SK-N-SH (cell line): ENCODE data around the gene KNCN. TPM values are rescaled to one million over a fixed set of nuclear protein-coding genes. Genes with fewer than 3 reads are reported as not detected.

Source experiments
- CTCF ChIA-PET: fragments of 300-600, 350-600 bp; formaldehyde crosslinking; extraction: SDS; loops from one replicate; lab custom pipeline; 2021; lab: Yijun Ruan, JAX
- POLR2A ChIA-PET: fragments of 350-600 bp; sonication (Branson Sonifier 250); formaldehyde crosslinking; extraction: SDS; loops from one replicate; lab custom pipeline; 2020; ENCODE audit warnings: antibody characterized with exemption, inconsistent platforms; lab: Yijun Ruan, JAX
- DNase-seq: peaks from one replicate; pipeline ENCODE4 v3.0.0; 2012
- H2AFZ ChIP-seq: fragments of 200-600 bp; sonication (generic); 2 replicates; pipeline ENCODE4 v1.8.1; 2016; ENCODE audit warnings: antibody characterized with exemption, mild to moderate bottlenecking, low read depth
- H3F3A ChIP-seq: fragments of 200-600 bp; sonication (generic); replicated peaks from 2 replicates; pipeline ENCODE3; 2016; ENCODE audit warnings: antibody characterized with exemption, mild to moderate bottlenecking; ENCODE audit not compliant: insufficient read depth
- H3K27ac ChIP-seq, 2 experiments: fragments of 200-500 bp in 1 of 2; fragments of 200-600 bp in 1 of 2; sonication (Bioruptor generic) in 1 of 2; sonication (generic), shearing (Covaris generic) in 1 of 2; 2 replicates each; pipeline versions ENCODE4 v1.5.1 to v1.6.1; 2014 to 2016; ENCODE audit warnings: low read depth in 2 of 2, inconsistent platforms in 1 of 2, low read length in 1 of 2, mild to moderate bottlenecking in 1 of 2, mixed read lengths in 1 of 2
- H3K27me3 ChIP-seq: fragments of 200-600 bp; sonication (generic), shearing (Covaris generic); 2 replicates; pipeline ENCODE4 v1.6.1; 2016; ENCODE audit warnings: mixed run types; ENCODE audit not compliant: insufficient read depth
- H3K36me3 ChIP-seq, 2 experiments: fragments of 200-500 bp in 1 of 2; fragments of 200-600 bp in 1 of 2; sonication (Bioruptor generic) in 1 of 2; sonication (generic) in 1 of 2; replicated peaks in 1 of 2; 2 replicates each; pipeline versions ENCODE3 to v1.5.1; 2014 to 2016; ENCODE audit warnings: low read length in 1 of 2, mild to moderate bottlenecking in 1 of 2; ENCODE audit not compliant: insufficient read depth in 2 of 2, control insufficient read depth in 1 of 2
- H3K4me1 ChIP-seq, 2 experiments: fragments of 200-500 bp in 1 of 2; fragments of 200-600 bp in 1 of 2; sonication (Bioruptor generic) in 1 of 2; sonication (generic), shearing (Covaris generic) in 1 of 2; 2 replicates each; pipeline versions ENCODE4 v1.5.1 to v1.6.1; 2014 to 2016; ENCODE audit warnings: low read depth in 1 of 2, low read length in 1 of 2, mixed run types in 1 of 2; ENCODE audit not compliant: insufficient read depth in 2 of 2, control insufficient read depth in 1 of 2
- H3K4me2 ChIP-seq: fragments of 200-600 bp; sonication (generic), shearing (Covaris generic); 2 replicates; pipeline ENCODE4 v1.6.1; 2017; ENCODE audit warnings: mixed run types
- H3K4me3 ChIP-seq, 2 experiments: fragments of 200-500 bp in 1 of 2; fragments of 200-600 bp in 1 of 2; sonication (Bioruptor generic) in 1 of 2; sonication (generic), shearing (Covaris generic) in 1 of 2; 2 replicates each; pipeline versions ENCODE4 v1.5.1 to v1.8.1; 2014 to 2016; ENCODE audit warnings: low read depth in 2 of 2, inconsistent platforms in 1 of 2, low read length in 1 of 2, mild to moderate bottlenecking in 1 of 2, mixed read lengths in 1 of 2, moderate library complexity in 1 of 2
- H3K79me2 ChIP-seq: fragments of 200-600 bp; sonication (generic); 2 replicates; pipeline ENCODE4 v1.8.1; 2017; ENCODE audit warnings: mild to moderate bottlenecking; ENCODE audit not compliant: insufficient read depth
- H3K9ac ChIP-seq: fragments of 200-600 bp; sonication (generic); 2 replicates; pipeline ENCODE4 v1.6.1; 2017; ENCODE audit warnings: mixed run types
- H3K9me2 ChIP-seq: fragments of 200-600 bp; sonication (generic); 2 replicates; pipeline ENCODE4 v1.6.1; 2017; ENCODE audit warnings: mixed run types
- H3K9me3 ChIP-seq: fragments of 200-600 bp; sonication (generic); 2 replicates; pipeline ENCODE4 v1.6.1; 2017; ENCODE audit warnings: mixed run types, mild to moderate bottlenecking, moderate library complexity
- H4K20me1 ChIP-seq: fragments of 200-600 bp; sonication (generic); 2 replicates; pipeline ENCODE4 v1.6.1; 2017; ENCODE audit warnings: mild to moderate bottlenecking, mixed run types; ENCODE audit not compliant: insufficient read depth
- CHD2 ChIP-seq: fragments of 150-350 bp; IDR thresholded peaks from 2 replicates; pipeline ENCODE4 v1.6.1; 2018; ENCODE audit warnings: low read length; ENCODE audit not compliant: partially characterized antibody
- CTCF ChIP-seq: fragments of 200-600 bp; sonication (generic); IDR thresholded peaks from 2 replicates; pipeline ENCODE4 v1.6.1; 2017; ENCODE audit warnings: antibody characterized with exemption, mild to moderate bottlenecking, moderate library complexity
- ELF1 ChIP-seq: IDR thresholded peaks from 2 replicates; pipeline ENCODE4 v1.4.0; 2012
- EP300 ChIP-seq, 2 experiments: IDR thresholded peaks; 2 replicates each; pipeline versions ENCODE4 v1.4.0 to v1.6.1; 2012; ENCODE audit warnings: borderline replicate concordance in 1 of 2, low read depth in 1 of 2, low read length in 1 of 2
- FOXJ3 ChIP-seq: sonication (generic); formaldehyde crosslinking; IDR thresholded peaks from 2 replicates; pipeline ENCODE4 v1.5.1; 2020; ENCODE audit warnings: mild to moderate bottlenecking, missing genetic modification reagents
- GABPA ChIP-seq: IDR thresholded peaks from 2 replicates; pipeline ENCODE4 v1.4.0; 2012; ENCODE audit warnings: low read depth, mild to moderate bottlenecking
- GATA2 ChIP-seq: sonication (generic); formaldehyde crosslinking; IDR thresholded peaks from 2 replicates; pipeline ENCODE4 v1.5.0; 2020; ENCODE audit warnings: mild to moderate bottlenecking, missing genetic modification reagents
- MEF2A ChIP-seq: IDR thresholded peaks from 2 replicates; pipeline ENCODE4 v1.4.0; 2012; ENCODE audit warnings: low read depth, borderline replicate concordance
- MXI1 ChIP-seq: IDR thresholded peaks from 2 replicates; pipeline ENCODE4 v1.6.1; 2012; ENCODE audit warnings: mild to moderate bottlenecking, low read depth, low read length, improper control_type of control experiment
- NFIC ChIP-seq: IDR thresholded peaks from 2 replicates; pipeline ENCODE4 v1.4.0; 2012; ENCODE audit warnings: borderline replicate concordance
- NRF1 ChIP-seq: IDR thresholded peaks from 2 replicates; pipeline ENCODE4 v1.6.1; 2012; ENCODE audit warnings: low read depth, mild to moderate bottlenecking, low read length
- PBX3 ChIP-seq: IDR thresholded peaks from 2 replicates; pipeline ENCODE4; 2012
- RFX5 ChIP-seq: IDR thresholded peaks from 2 replicates; pipeline ENCODE4 v1.6.1; 2012; ENCODE audit warnings: mild to moderate bottlenecking, improper control_type of control experiment, low read length
- RXRA ChIP-seq: IDR thresholded peaks from 2 replicates; pipeline ENCODE4 v1.4.0; 2012; ENCODE audit warnings: low read depth, mild to moderate bottlenecking, borderline replicate concordance
- SMC3 ChIP-seq: IDR thresholded peaks from 2 replicates; pipeline ENCODE4 v1.6.1; 2012; ENCODE audit warnings: low read depth, low read length, improper control_type of control experiment
- TAF1 ChIP-seq: IDR thresholded peaks from 2 replicates; pipeline ENCODE4 v1.6.1; 2012; ENCODE audit warnings: low read depth, mild to moderate bottlenecking, low read length, moderate library complexity, borderline replicate concordance
- TEAD4 ChIP-seq: IDR thresholded peaks from 2 replicates; pipeline ENCODE4 v1.4.0; 2012; ENCODE audit warnings: mild to moderate bottlenecking, borderline replicate concordance; ENCODE audit not compliant: insufficient read depth
- WGBS: methylation state at CpG from one replicate; pipeline ENCODE4 v1.1.6; 2017; ENCODE audit warnings: low lambda C conversion rate; 5-methylcytosine and 5-hydroxymethylcytosine counted together
- polyA plus RNA-seq, 3 experiments: library from polyadenylated mRNA; depleted of rRNA; stranded (reverse); fragments of >200 nt; gene quantifications; 2 replicates each; pipeline ENCODE4 v1.2.3, GENCODE V29; 2012

Gene KNCN
- polyA plus RNA-seq, 1 of the 3 experiments (the other 2 are of a cell fraction), result not detected

- no peak overlapping the region for H3K4me3 ChIP-seq
- 96% methylated on average over 7 of the region's 7 CpGs for WGBS
- H3F3A ChIP-seq, result no peaks in the 10 kb centered on the region
- peaks cover 0 to 38% of the 10 kb centered on the region in 2 experiments for H3K36me3 ChIP-seq
- H2AFZ ChIP-seq, result no peak overlapping the region
- H4K20me1 ChIP-seq, result no peaks in the 10 kb centered on the region
- POLR2A ChIA-PET, result no interaction called here
- CTCF ChIA-PET, result no interaction called here
- H3K79me2 ChIP-seq, result no peaks in the 10 kb centered on the region
- no peak overlapping the region for H3K4me2 ChIP-seq
- TF ChIP-seq NFIC (no peak), CHD2 (no peak), RFX5 (no peak), SMC3 (no peak), MEF2A (no peak)
- no peaks in the 10 kb centered on the region for H3K4me1 ChIP-seq
- DNase-seq, result no peak
- no peaks in the 10 kb centered on the region for H3K9me3 ChIP-seq
- H3K9ac ChIP-seq, result no peak overlapping the region
- H3K9me2 ChIP-seq, result no peaks in the 10 kb centered on the region
- no peaks in the 10 kb centered on the region for H3K27me3 ChIP-seq
- H3K27ac ChIP-seq, result no peak overlapping the region
Measured at GRCh38 chr1:46587069-46587468, 35.6 kb upstream of the KNCN start.

GRCh38 chr1:46585312-46585938 lies 34.0 kb upstream of the KNCN start:
- no peaks in the 10 kb centered on the region for H3K4me1 ChIP-seq
- POLR2A ChIA-PET, result no interaction called here
- CTCF ChIA-PET, result interaction anchor here (0.7 to 2.4 kb wide), 4 partner anchors 18 to 143 kb away, joined by 3 to 8 read pairs (median 4); partner anchors contain the start of gene MKNK1

GRCh38 chr1:46583494-46583893 lies 32.0 kb upstream of the KNCN start:
- WGBS, result 98% methylated on average over 5 of the region's 5 CpGs
- peaks cover 12 to 38% of the 10 kb centered on the region in 2 experiments for H3K36me3 ChIP-seq
- TF ChIP-seq CTCF (no peak), RXRA (no peak), TAF1 (no peak), GATA2 (no peak), CHD2 (no peak), ELF1 (no peak), MEF2A (no peak), FOXJ3 (no peak), TEAD4 (no peak), RFX5 (no peak), MXI1 (no peak), NRF1 (no peak), PBX3 (no peak)

More at GRCh38 chr1:46585312-46585938, 34.0 kb upstream of the KNCN start:
- Histone ChIP-seq H4K20me1 (no peaks in the 10 kb centered on the region), H3K4me2 (no peak overlapping the region), H3K4me3 (no peak overlapping the region), H3F3A (no peaks in the 10 kb centered on the region), H3K9me3 (no peaks in the 10 kb centered on the region), H3K79me2 (no peaks in the 10 kb centered on the region), H2AFZ (no peak overlapping the region), H3K9me2 (no peaks in the 10 kb centered on the region), H3K9ac (no peak overlapping the region), H3K27ac (no peak overlapping the region), H3K36me3 (peaks cover 0 to 31% of the 10 kb centered on the region in 2 experiments), H3K27me3 (no peaks in the 10 kb centered on the region)
- TF ChIP-seq RXRA (no peak), EP300 (IDR thresholded peaks at IDR 0.05; ENCODE audit: borderline replicate concordance in 1 of 2, low read depth in 1 of 2, low read length in 1 of 2) (no peak), CHD2 (no peak), MXI1 (no peak), ELF1 (no peak), GABPA (no peak)
- no peak for DNase-seq
- 86% methylated on average over 12 of the region's 12 CpGs for WGBS

More at GRCh38 chr1:46583494-46583893, 32.0 kb upstream of the KNCN start:
- H3F3A ChIP-seq, result no peaks in the 10 kb centered on the region
- DNase-seq, result no peak
- H3K9ac ChIP-seq, result no peak overlapping the region
- no peak overlapping the region for H3K27ac ChIP-seq
- POLR2A ChIA-PET, result no interaction called here
- H4K20me1 ChIP-seq, result no peaks in the 10 kb centered on the region
- H3K4me1 ChIP-seq, result no peaks in the 10 kb centered on the region
- H2AFZ ChIP-seq, result no peak overlapping the region
- H3K4me3 ChIP-seq, result no peak overlapping the region
- H3K9me3 ChIP-seq, result no peaks in the 10 kb centered on the region
- no peaks in the 10 kb centered on the region for H3K79me2 ChIP-seq
- CTCF ChIA-PET, result interaction anchor here (2.4 kb wide), 1 partner anchor 20 kb away, joined by 8 read pairs; the partner anchor contains the start of gene MKNK1
- H3K9me2 ChIP-seq, result no peaks in the 10 kb centered on the region
- no peaks in the 10 kb centered on the region for H3K27me3 ChIP-seq
- H3K4me2 ChIP-seq, result no peak overlapping the region
